C4-2B (cell line): ENCODE data around the gene B3GNT5.

ENCODE experiments used
- H3K27ac ChIP-seq: fragments of 450-650 bp; 2 replicates; pipeline ENCODE4 v1.5.1; 2017
- CTCF ChIP-seq: fragments of 450-650 bp; conservative IDR thresholded peaks from 2 replicates; pipeline ENCODE4 v1.5.1; 2017; ENCODE audit warnings: mild to moderate bottlenecking
- ZFX ChIP-seq: fragments of 450-650 bp; IDR thresholded peaks from 2 replicates; pipeline ENCODE4 v1.6.1; 2017

The B3GNT5 gene

DNA sequence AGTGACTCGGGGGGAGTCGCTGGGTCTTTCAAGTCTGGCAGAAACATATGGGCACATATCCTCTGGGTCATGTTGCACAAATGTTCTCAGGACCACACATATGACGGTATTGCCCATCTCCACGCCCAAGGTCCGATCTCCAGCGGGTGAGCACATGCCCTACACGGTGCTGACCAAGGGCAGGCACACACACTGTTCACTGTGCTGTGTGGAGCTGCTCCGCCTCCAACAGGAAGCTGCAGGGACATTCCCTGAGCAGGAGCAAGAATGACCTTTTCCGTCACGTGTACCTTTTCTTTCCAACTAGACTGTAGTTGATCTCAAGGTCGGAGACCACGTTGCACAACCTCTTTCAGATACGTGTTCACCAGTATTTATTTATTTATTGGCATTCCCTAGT lies 41.7 kb upstream of the B3GNT5 start:
- TF ChIP-seq CTCF (no peak), ZFX (no peak)
- H3K27ac ChIP-seq, result no peak overlapping the region

DNA sequence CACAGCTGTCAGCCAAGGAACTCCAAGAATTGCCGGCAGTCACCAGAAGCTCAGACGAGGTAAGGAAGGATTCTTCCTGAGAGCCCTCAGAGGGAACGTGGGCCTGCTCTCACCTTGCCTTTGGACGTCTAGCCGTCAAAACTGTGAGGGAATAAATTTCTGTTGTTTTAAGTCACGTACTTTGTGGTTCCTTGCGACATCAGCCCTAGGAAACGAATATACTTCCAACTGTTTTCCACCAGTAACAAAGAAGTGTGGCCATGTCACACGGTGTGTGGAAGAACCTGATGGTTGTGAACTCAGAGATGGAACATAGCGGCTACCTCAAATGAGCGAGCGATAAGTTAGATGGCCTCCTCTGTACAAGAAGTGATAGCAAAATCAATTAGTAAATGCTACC lies 41.0 kb upstream of the B3GNT5 start:
- no peak for TF ChIP-seq ZFX
- TF ChIP-seq CTCF, result no peak
- no peak overlapping the region for H3K27ac ChIP-seq

- no peak for TF ChIP-seq CTCF
- H3K27ac ChIP-seq, result no peak overlapping the region
Observed at GRCh38 chr3:183212565-183212964, 40.5 kb upstream of the B3GNT5 start.

DNA sequence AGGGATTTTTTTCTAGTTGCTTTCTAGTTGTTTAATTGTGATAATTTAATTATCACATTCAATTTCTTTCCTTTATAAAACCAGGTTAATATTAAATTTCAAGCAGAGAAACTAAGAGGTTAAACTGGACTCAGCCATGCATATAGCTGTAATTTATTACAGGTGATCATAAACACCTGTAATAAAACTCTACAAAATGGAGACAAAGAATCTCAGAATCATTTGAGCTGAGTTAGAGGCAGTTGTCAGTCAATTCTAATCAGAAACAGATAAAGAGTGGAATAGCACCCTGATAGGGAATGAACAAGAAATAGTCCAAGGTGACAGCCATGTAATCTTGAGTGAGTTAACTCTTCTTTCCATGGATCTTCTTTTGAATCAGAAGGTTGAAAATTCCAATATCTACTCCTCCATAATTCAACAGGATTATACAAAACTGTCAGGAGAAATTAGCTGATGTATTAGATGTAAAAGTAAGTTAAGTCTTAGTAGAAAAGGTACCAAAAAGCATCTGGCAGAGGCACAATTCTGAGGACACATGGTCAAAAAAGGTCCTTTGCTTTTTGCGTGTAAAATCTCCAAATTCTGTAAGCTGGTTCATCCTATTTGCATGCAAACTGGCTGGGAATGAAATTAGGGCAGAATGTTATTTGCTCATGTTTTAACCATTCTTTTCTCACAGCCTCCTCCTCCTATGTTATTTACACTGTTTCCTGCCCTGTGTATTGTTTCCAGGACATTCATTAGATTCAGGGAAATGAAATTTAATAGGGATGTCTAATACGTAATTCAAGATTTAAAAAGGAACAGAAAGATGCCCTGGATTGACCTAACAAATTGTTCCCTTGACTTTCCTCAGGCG lies 39.4 kb upstream of the B3GNT5 start:
- TF ChIP-seq ZFX, result no peak
- TF ChIP-seq CTCF, result no peak
- no peak overlapping the region for H3K27ac ChIP-seq

GRCh38 chr3:183214277-183214612 lies 38.8 kb upstream of the B3GNT5 start:
- H3K27ac ChIP-seq, result no peak overlapping the region
- TF ChIP-seq CTCF (no peak), ZFX (no peak)

DNA sequence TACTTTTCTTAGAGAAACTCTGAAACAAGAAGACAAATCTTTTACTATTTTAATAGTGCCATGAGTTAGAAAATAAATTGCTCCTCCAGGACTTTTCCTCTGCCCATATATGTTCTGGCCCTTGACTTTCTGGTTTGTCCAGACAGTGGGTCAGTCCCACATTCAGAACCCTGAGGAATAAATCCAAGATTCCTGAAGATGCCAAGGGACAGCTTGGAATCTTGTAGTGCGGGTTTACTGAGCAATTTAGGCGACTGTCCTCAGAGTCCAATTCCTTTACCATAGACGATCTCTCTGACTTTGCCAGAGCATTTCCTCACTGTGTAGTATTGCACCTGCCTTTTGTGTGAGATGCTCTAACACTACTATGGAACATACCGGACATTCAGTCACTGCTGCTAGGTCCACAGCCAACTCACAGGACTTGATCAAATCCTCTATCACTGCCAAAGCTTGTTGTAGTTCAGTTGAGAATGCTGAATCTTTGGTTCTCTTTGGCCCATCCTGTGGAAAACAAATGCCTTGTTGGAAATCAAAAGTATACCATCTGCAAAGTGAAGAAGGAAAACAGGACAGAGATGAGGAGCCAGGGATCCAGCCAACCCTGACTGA lies 37.4 kb upstream of the B3GNT5 start:
- TF ChIP-seq CTCF, result no peak
- TF ChIP-seq ZFX, result no peak
- no peak overlapping the region for H3K27ac ChIP-seq

DNA sequence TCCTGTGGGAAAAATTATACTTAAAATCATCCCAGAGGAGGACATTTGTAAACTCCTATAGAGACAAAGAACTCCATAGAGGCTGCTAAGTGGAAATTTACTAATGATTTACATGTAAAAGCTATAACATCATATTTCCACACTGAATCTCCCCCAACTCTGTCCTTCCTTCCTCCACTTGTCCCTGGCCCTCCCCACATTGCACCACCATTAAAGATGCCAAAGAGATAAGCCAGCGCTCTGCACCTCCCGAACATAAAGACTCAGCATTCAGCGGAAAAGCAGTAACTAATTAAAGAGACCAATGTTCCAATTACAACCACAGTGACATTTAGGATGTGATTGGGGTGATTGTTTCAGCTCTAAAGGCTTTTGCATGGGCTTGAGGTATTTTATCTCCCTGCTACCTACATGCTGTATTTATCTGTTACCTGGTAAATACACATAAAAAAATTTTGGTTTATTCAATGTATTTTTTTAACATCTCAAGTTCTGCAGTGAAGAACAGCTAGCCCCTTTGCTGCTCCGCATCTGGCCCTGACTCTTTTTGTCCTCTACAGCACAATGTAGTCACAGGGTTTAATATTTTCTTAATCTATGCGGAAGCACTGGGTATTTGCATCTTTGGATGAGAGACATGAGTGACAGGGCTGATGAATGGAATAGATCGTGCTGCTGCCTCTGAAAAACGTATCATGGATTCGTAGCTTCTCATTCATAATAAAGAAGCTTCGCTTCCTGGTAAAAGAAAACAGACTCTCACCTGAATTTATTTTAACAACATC lies 35.3 kb upstream of the B3GNT5 start:
- TF ChIP-seq CTCF (no peak), ZFX (no peak)
- H3K27ac ChIP-seq, result no peak overlapping the region
